OCI-LY7 (cell line): ENCODE data around the gene SEBOX.

Source experiments
- CTCF ChIP-seq: fragments of 200-600 bp; sonication (generic); conservative IDR thresholded peaks from 2 replicates; pipeline ENCODE4 v1.5.1; 2014; ENCODE audit warnings: mild to moderate bottlenecking, antibody characterized with exemption, low read length, moderate library complexity, mixed read lengths
- EZH2phosphoT487 ChIP-seq: fragments of 200-600 bp; sonication (generic); IDR thresholded peaks from 2 replicates; pipeline ENCODE4 v1.6.1; 2018; ENCODE audit warnings: low read depth, borderline replicate concordance, mild to moderate bottlenecking, mixed run types, antibody characterized with exemption, low read length, moderate library complexity, mixed read lengths

DNA sequence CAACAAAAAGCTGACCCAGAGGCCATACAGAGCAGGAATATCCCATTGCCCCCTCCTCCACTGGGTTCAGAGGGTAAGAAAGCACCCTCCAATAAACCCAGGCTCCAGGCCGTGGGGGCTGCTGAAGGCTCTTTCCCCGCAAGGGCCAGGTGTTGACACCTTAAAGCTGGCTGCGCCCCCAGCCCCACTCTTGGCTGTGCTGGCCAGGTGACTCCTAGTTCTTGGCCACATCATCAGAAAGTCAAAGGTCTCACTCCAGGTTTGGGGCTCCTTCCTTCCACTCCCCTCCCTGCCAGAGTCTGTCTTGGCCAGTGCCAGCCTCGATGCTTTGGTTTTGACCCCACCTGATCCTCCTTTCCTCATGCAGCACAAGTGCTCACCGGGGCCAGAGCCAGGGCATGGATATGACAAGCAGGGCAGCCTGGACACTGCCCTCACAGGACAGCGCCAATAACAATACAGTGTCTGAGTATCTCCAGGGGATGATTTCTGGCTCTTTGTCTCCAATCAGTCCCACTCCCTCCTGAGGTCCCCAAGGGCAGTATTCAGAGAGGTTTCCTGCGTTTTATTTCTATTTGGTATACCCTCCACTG is 32.8 kb upstream of the SEBOX start:
- TF ChIP-seq EZH2phosphoT487 (no peak), CTCF (no peak)
